ENCODE measurements around the gene LRIG2. TPM values are rescaled to one million over a fixed set of nuclear protein-coding genes. Genes with fewer than 3 reads are reported as not detected.
A peak's percentile ranks its signal among the peaks of the same experiment; 100 is the strongest.

The LRIG2 gene
- total and polyA plus RNA-seq, 9 of the 15 experiments (the other 6 are each of a cell fraction or from before 2014, with no cell fraction given): 1.8 to 28.1 (median 11.5) TPM

- TF ChIP-seq SRSF7 (optimal IDR thresholded peaks at IDR 0.05; ENCODE audit: low read depth, low read length) (no peak), ZBTB8A (IDR thresholded peaks at IDR 0.05; ENCODE audit: partially characterized antibody) (no peak), SP2 (IDR thresholded peaks at IDR 0.05; ENCODE audit: extremely low read depth, low read depth, low read length, poor library complexity, severe bottlenecking) (no peak), GABPB1 (CRISPR knock-in tag; IDR thresholded peaks at IDR 0.05) (peak; percentile 53; the same call in 1 of the 2 replicates), ZBTB7A (IDR thresholded peaks at IDR 0.05; ENCODE audit: borderline replicate concordance, control insufficient read depth, low read depth, low read length) (peak; percentile 46; the same call in 1 of the 2 replicates), CREBBP (IDR thresholded peaks at IDR 0.05; ENCODE audit: low read depth, low read length) (no peak), NCOA6 (IDR thresholded peaks at IDR 0.05) (no peak), RBM17 (IDR thresholded peaks at IDR 0.05; ENCODE audit: borderline replicate concordance, low read depth, low read length) (no peak), FOSL1 (tag; conservative IDR thresholded peaks at IDR 0.05) (no peak), HNRNPUL1 (IDR thresholded peaks at IDR 0.05; ENCODE audit: low read length) (no peak), NFE2 (IDR thresholded peaks at IDR 0.05; ENCODE audit: low read depth) (peak; percentile 73), HOXB6 (CRISPR knock-in tag; IDR thresholded peaks at IDR 0.05; ENCODE audit: borderline replicate concordance) (no peak), TRIM28 (IDR thresholded peaks at IDR 0.05) (no peak), HDAC1 (IDR thresholded peaks at IDR 0.05) (no peak), PHB (CRISPR knock-in tag; IDR thresholded peaks at IDR 0.05) (no peak), PKNOX1 (IDR thresholded peaks at IDR 0.05) (no peak), NCOA1 (IDR thresholded peaks at IDR 0.05; ENCODE audit: low read depth) (no peak), ZMIZ1 (IDR thresholded peaks at IDR 0.05; ENCODE audit: low read depth in 2 of 2, low read length in 2 of 2) (no peak; a peak in 1 of 4 replicates), GABPA (tag; conservative IDR thresholded peaks at IDR 0.05; ENCODE audit: low read depth) (no peak), ZZZ3 (IDR thresholded peaks at IDR 0.05) (no peak), NFE2L1 (tag; IDR thresholded peaks at IDR 0.05; ENCODE audit: borderline replicate concordance, low read depth) (no peak), SNIP1 (IDR thresholded peaks at IDR 0.05; ENCODE audit: low read depth) (no peak), SUPT5H (IDR thresholded peaks at IDR 0.05) (no peak), LARP7 (IDR thresholded peaks at IDR 0.05) (no peak)
- TF ChIP-seq, protein P1, sequence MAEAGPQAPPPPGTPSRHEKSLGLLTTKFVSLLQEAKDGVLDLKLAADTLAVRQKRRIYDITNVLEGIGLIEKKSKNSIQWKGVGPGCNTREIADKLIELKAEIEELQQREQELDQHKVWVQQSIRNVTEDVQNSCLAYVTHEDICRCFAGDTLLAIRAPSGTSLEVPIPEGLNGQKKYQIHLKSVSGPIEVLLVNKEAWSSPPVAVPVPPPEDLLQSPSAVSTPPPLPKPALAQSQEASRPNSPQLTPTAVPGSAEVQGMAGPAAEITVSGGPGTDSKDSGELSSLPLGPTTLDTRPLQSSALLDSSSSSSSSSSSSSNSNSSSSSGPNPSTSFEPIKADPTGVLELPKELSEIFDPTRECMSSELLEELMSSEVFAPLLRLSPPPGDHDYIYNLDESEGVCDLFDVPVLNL (CRISPR knock-in tag; IDR thresholded peaks at IDR 0.05; ENCODE audit: low read depth): no peak
These were observed 30.5 kb upstream of the LRIG2 start (continued) for GRCh38 chr1:113042285-113043143.
